Measurements from ENCODE around the gene PDE3A. TPM values are rescaled to one million over a fixed set of nuclear protein-coding genes. Genes with fewer than 3 reads are reported as not detected.
A peak's percentile ranks its signal among the peaks of the same experiment; 100 is the strongest.

The PDE3A gene
- total and polyA plus RNA-seq, 4 donors: 1.5 to 15.8 (median 3.4) TPM

- no peak for DNase-seq
- Histone ChIP-seq H3K4me3 (no peak overlapping the region), H3K9me3 (ENCODE audit: control insufficient read depth in 4 of 4, insufficient read depth in 3 of 4, low read length in 3 of 4) (no peaks in the 10 kb centered on the region), H3K27ac (ENCODE audit: low read depth in 1 of 2, low read length in 1 of 2) (peak overlapping the region in 1 of 2 donors; percentile 33), H3K4me1 (ENCODE audit: control insufficient read depth in 5 of 5, insufficient read depth in 5 of 5, low read length in 5 of 5) (peaks cover 0 to 20% (median 0%) of the 10 kb centered on the region in 5 donors), H3K27me3 (ENCODE audit: control insufficient read depth in 3 of 3, insufficient read depth in 3 of 3, low read length in 2 of 3) (no peaks in the 10 kb centered on the region), H3K36me3 (ENCODE audit: control insufficient read depth in 4 of 4, insufficient read depth in 4 of 4, low read length in 4 of 4) (no peaks in the 10 kb centered on the region), H3K9ac (ENCODE audit: insufficient read depth in 1 of 2, low read length in 2 of 2) (no peak overlapping the region)
- no peak for TF ChIP-seq CTCF (IDR thresholded peaks at IDR 0.05; ENCODE audit: control extremely low read depth, extremely low read depth)
- no peak for ATAC-seq (ENCODE audit: insufficient read depth, low FRiP score)
These were observed 146.3 kb downstream of the PDE3A start for GRCh38 chr12:20514598-20514997.

- DNase-seq (peak in 2 of 3 donors; percentile 29 to 54), ATAC-seq (ENCODE audit: insufficient read depth, low FRiP score) (no peak)
- peak overlapping the region in 1 of 2 donors; percentile 17 for H3K27ac ChIP-seq (ENCODE audit: low read depth in 1 of 2, low read length in 1 of 2)
- no peak for TF ChIP-seq CTCF (IDR thresholded peaks at IDR 0.05; ENCODE audit: control extremely low read depth, extremely low read depth)
- no peak overlapping the region for H3K4me3 ChIP-seq
- H3K9me3 ChIP-seq (ENCODE audit: control insufficient read depth in 4 of 4, insufficient read depth in 3 of 4, low read length in 3 of 4): peaks cover 0 to 2% (median 0%) of the 10 kb centered on the region in 4 donors
- H3K4me1 ChIP-seq (ENCODE audit: control insufficient read depth in 5 of 5, insufficient read depth in 5 of 5, low read length in 5 of 5): peaks cover 0 to 46% (median 0%) of the 10 kb centered on the region in 5 donors
- no peak overlapping the region for H3K9ac ChIP-seq (ENCODE audit: insufficient read depth in 1 of 2, low read length in 2 of 2)
- H3K36me3 ChIP-seq (ENCODE audit: control insufficient read depth in 4 of 4, insufficient read depth in 4 of 4, low read length in 4 of 4): no peaks in the 10 kb centered on the region
- no peaks in the 10 kb centered on the region for H3K27me3 ChIP-seq (ENCODE audit: control insufficient read depth in 3 of 3, insufficient read depth in 3 of 3, low read length in 2 of 3)
- 67 to 94% methylated on average over 1 of the region's 1 CpG for WGBS, 2 donors
These were observed 152.2 kb downstream of the PDE3A start for GRCh38 chr12:20520532-20520931.

- ATAC-seq (ENCODE audit: insufficient read depth, low FRiP score): no peak
- Histone ChIP-seq H3K36me3 (ENCODE audit: control insufficient read depth in 4 of 4, insufficient read depth in 4 of 4, low read length in 4 of 4) (no peaks in the 10 kb centered on the region), H3K9me3 (ENCODE audit: control insufficient read depth in 4 of 4, insufficient read depth in 3 of 4, low read length in 3 of 4) (peaks cover 0 to 2% (median 0%) of the 10 kb centered on the region in 4 donors), H3K27ac (ENCODE audit: low read depth in 1 of 2, low read length in 1 of 2) (no peak overlapping the region), H3K4me1 (ENCODE audit: control insufficient read depth in 5 of 5, insufficient read depth in 5 of 5, low read length in 5 of 5) (peaks cover 0 to 46% (median 0%) of the 10 kb centered on the region in 5 donors), H3K4me3 (no peak overlapping the region), H3K27me3 (ENCODE audit: control insufficient read depth in 3 of 3, insufficient read depth in 3 of 3, low read length in 2 of 3) (no peaks in the 10 kb centered on the region), H3K9ac (ENCODE audit: insufficient read depth in 1 of 2, low read length in 2 of 2) (no peak overlapping the region)
- no peak for DNase-seq
- WGBS, 2 donors: 88 to 91% methylated on average over 2 of the region's 2 CpGs
- TF ChIP-seq CTCF (IDR thresholded peaks at IDR 0.05; ENCODE audit: control extremely low read depth, extremely low read depth): no peak
These were observed 155.3 kb downstream of the PDE3A start for GRCh38 chr12:20523658-20524057.

- peaks cover 0 to 2% (median 0%) of the 10 kb centered on the region in 4 donors for H3K9me3 ChIP-seq (ENCODE audit: control insufficient read depth in 4 of 4, insufficient read depth in 3 of 4, low read length in 3 of 4)
- no peaks in the 10 kb centered on the region for H3K36me3 ChIP-seq (ENCODE audit: control insufficient read depth in 4 of 4, insufficient read depth in 4 of 4, low read length in 4 of 4)
- H3K27me3 ChIP-seq (ENCODE audit: control insufficient read depth in 3 of 3, insufficient read depth in 3 of 3, low read length in 2 of 3): no peaks in the 10 kb centered on the region
- no peak for TF ChIP-seq CTCF (IDR thresholded peaks at IDR 0.05; ENCODE audit: control extremely low read depth, extremely low read depth)
- H3K4me3 ChIP-seq: no peak overlapping the region
- peak overlapping the region in 1 of 2 donors; percentile 9 for H3K27ac ChIP-seq (ENCODE audit: low read depth in 1 of 2, low read length in 1 of 2)
- H3K9ac ChIP-seq (ENCODE audit: insufficient read depth in 1 of 2, low read length in 2 of 2): no peak overlapping the region
- WGBS, 2 donors: 85 to 90% methylated on average over 5 of the region's 5 CpGs
- ATAC-seq (ENCODE audit: insufficient read depth, low FRiP score) (no peak), DNase-seq (no peak)
- H3K4me1 ChIP-seq (ENCODE audit: control insufficient read depth in 5 of 5, insufficient read depth in 5 of 5, low read length in 5 of 5): peaks cover 0 to 46% (median 0%) of the 10 kb centered on the region in 5 donors
These were observed 155.8 kb downstream of the PDE3A start for GRCh38 chr12:20524113-20524512.

Measured in lung (tissue), 12 donors.